Gastroesophageal sphincter (tissue), 4 donors: ENCODE measurements around the gene SOHLH1. TPM values are rescaled to one million over a fixed set of nuclear protein-coding genes. Genes with fewer than 3 reads are reported as not detected.

ENCODE experiments used
- ATAC-seq: fragments of 150-250 bp; one replicate; pipeline ENCODE4 v1.9.1; 2016; ENCODE audit warnings: mild to moderate bottlenecking, moderate library complexity
- H3K27ac ChIP-seq, 4 donors: fragments of 200-600 bp; sonication (generic) in 3 of 4; 1 replicate in 3 of 4; 2 replicates in 1 of 4; pipeline ENCODE4 v1.5.1; 2016 to 2019
- H3K27me3 ChIP-seq: fragments of 200-600 bp; sonication (generic); one replicate; pipeline ENCODE4 v1.5.1; 2019
- H3K36me3 ChIP-seq, 2 donors: fragments of 200-600 bp; sonication (generic); one replicate each; pipeline ENCODE4 v1.5.1; 2019; ENCODE audit warnings: control low read depth in 1 of 2
- H3K4me1 ChIP-seq, 3 donors: fragments of 200-600 bp; sonication (generic); 1 replicate in 2 of 3; 2 replicates in 1 of 3; pipeline ENCODE4 v1.5.1; 2016 to 2019; ENCODE audit warnings: control low read depth in 2 of 3
- H3K4me3 ChIP-seq, 2 donors: fragments of 200-600 bp; sonication (generic); one replicate each; pipeline ENCODE4 v1.5.1; 2019; ENCODE audit warnings: mild to moderate bottlenecking in 1 of 2, moderate library complexity in 1 of 2
- H3K9me3 ChIP-seq, 3 donors: fragments of 200-600 bp; sonication (generic); one replicate each; pipeline ENCODE4 v1.5.1; 2017 to 2019; ENCODE audit warnings: control low read depth in 2 of 3
- EP300 ChIP-seq: sonication (generic); formaldehyde crosslinking; IDR thresholded peaks from one replicate; pipeline ENCODE4 v1.6.1; 2017; ENCODE audit warnings: antibody characterized with exemption, mild to moderate bottlenecking
- POLR2A ChIP-seq, 2 donors: fragments of 450-650 bp; IDR thresholded peaks; one replicate each; pipeline ENCODE4 v1.6.1; 2017; ENCODE audit warnings: antibody characterized with exemption in 2 of 2, mild to moderate bottlenecking in 2 of 2, moderate library complexity in 1 of 2
- POLR2AphosphoS5 ChIP-seq: sonication (generic); formaldehyde crosslinking; IDR thresholded peaks from one replicate; pipeline ENCODE4 v1.6.1; 2017; ENCODE audit warnings: antibody characterized with exemption
- WGBS, 2 donors: methylation state at CpG; one replicate each; pipeline ENCODE4 v1.1.5; 2018; ENCODE audit warnings: low coverage in 1 of 2; 5-methylcytosine and 5-hydroxymethylcytosine counted together
- total RNA-seq, 4 donors: library from RNA; depleted of rRNA; stranded (reverse); fragments of >200 nt; gene quantifications; one replicate each; pipeline ENCODE4 v1.1.0, GENCODE V29; 2016
- TF ChIP-seq, protein P1 (sequence below), 4 experiments: fragments of 200-600 bp in 2 of 4; fragments of 450-650 bp in 2 of 4; sonication (generic) in 1 of 4; IDR thresholded peaks; one replicate each; pipeline ENCODE4 v1.5.1; 2017 to 2019; ENCODE audit warnings: antibody characterized with exemption in 4 of 4, mild to moderate bottlenecking in 2 of 4, moderate library complexity in 2 of 4

The SOHLH1 gene
- total RNA-seq, 4 donors from 2014 or later = not detected

GRCh38 chr9:135666534-135667462 lies 32.5 kb downstream of the SOHLH1 start:
- TF ChIP-seq EP300 = no peak
- no peak for TF ChIP-seq POLR2A (IDR thresholded peaks at IDR 0.05)
- no peak for TF ChIP-seq POLR2AphosphoS5
- TF ChIP-seq, protein P1, sequence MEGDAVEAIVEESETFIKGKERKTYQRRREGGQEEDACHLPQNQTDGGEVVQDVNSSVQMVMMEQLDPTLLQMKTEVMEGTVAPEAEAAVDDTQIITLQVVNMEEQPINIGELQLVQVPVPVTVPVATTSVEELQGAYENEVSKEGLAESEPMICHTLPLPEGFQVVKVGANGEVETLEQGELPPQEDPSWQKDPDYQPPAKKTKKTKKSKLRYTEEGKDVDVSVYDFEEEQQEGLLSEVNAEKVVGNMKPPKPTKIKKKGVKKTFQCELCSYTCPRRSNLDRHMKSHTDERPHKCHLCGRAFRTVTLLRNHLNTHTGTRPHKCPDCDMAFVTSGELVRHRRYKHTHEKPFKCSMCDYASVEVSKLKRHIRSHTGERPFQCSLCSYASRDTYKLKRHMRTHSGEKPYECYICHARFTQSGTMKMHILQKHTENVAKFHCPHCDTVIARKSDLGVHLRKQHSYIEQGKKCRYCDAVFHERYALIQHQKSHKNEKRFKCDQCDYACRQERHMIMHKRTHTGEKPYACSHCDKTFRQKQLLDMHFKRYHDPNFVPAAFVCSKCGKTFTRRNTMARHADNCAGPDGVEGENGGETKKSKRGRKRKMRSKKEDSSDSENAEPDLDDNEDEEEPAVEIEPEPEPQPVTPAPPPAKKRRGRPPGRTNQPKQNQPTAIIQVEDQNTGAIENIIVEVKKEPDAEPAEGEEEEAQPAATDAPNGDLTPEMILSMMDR (IDR thresholded peaks at IDR 0.05) = no peak
- Histone ChIP-seq H3K27me3 (peaks cover 79% of the 10 kb centered on the region), H3K4me3 (no peak overlapping the region), H3K27ac (no peak overlapping the region), H3K9me3 (no peaks in the 10 kb centered on the region), H3K4me1 (no peaks in the 10 kb centered on the region), H3K36me3 (no peaks in the 10 kb centered on the region)
- WGBS, 2 donors = 47 to 48% methylated on average over 8 to 11 of the region's 29 CpGs
- no peak for ATAC-seq

DNA sequence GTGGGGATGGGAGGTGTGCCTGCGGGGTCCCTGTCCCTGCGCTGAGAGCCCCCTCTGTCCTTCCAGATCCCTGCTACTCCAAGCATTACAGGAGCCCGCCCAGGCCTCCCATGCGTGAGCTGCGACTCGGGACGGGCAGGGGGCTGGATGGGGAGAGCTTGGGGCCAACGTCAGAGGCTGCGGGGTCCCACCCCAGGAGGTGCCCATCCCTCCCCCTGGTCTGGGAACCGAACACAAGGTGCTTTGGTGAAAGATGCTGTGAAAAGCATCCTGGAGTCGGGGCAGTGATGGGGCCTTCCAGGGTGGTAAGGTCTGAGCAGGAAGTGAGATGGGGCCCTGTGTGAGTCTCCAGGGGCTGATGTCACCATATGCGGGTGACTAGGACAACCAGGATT lies 33.5 kb downstream of the SOHLH1 start:
- TF ChIP-seq POLR2A (IDR thresholded peaks at IDR 0.05) = no peak
- TF ChIP-seq EP300 = no peak
- TF ChIP-seq POLR2AphosphoS5 = no peak
- TF ChIP-seq, protein P1 (IDR thresholded peaks at IDR 0.05) = no peak
- Histone ChIP-seq H3K27ac (no peak overlapping the region), H3K9me3 (no peaks in the 10 kb centered on the region), H3K4me1 (no peaks in the 10 kb centered on the region), H3K4me3 (no peak overlapping the region), H3K27me3 (peaks cover 74% of the 10 kb centered on the region), H3K36me3 (no peaks in the 10 kb centered on the region)
- ATAC-seq = no peak
- WGBS, 2 donors = 80 to 87% methylated on average over 4 to 7 of the region's 12 CpGs

DNA sequence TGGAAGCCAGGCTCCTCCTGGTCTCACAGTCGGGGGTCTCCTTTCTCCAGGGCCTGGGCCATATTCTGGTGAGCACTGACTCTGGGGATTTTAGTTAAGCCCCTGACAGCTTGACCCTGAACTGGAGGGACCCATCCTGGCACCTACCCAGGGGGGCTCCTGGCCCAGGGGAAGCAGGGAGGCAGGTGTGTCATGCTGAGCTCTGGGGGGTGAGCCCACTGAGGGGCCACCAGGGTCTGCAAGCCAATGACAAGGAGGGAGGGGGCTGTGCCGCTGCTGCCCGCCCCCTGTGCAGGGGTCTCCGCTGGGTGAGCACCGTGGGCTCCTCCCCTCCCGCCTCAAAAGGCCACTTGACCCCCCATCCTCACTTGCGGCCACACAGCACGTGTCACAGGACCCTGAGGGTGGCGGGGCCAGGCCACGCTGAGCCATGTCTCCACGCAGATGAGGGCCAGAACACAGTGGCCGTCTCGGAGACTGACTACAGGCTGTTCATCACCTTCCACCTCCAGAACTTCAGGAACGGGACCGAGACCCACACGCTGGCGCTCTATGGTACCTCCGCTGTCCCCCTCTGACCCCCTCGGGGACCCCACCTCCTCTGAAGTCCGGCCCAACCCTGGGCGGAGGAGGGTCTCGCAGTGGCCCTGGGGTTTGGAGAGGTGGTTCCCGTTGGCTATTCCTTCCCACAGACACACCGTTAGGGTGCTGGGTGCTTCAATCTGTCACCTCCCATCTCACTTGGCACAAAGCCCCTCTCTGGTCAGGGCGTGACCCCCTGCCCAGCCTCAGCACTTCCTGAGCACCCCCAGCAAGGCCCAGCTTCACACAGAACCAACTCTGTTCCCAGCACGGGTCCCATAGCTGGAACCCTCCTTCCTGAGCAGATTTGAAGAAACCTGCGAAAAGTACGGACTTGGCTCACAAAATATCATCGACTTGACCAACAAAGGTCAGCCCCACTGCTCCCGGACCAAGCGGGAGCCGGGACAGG lies 34.2 kb downstream of the SOHLH1 start:
- H3K27me3 ChIP-seq = peaks cover 70% of the 10 kb centered on the region
- H3K9me3 ChIP-seq = no peaks in the 10 kb centered on the region
- no peaks in the 10 kb centered on the region for H3K4me1 ChIP-seq
- H3K27ac ChIP-seq = no peak overlapping the region
- no peak for ATAC-seq
- no peak for TF ChIP-seq POLR2A (IDR thresholded peaks at IDR 0.05)
- WGBS, 2 donors = 73 to 80% methylated on average over 6 to 10 of the region's 32 CpGs
- H3K4me3 ChIP-seq = no peak overlapping the region
- H3K36me3 ChIP-seq = no peaks in the 10 kb centered on the region

- WGBS, 2 donors = 89 to 100% methylated on average over 1 to 7 of the region's 10 CpGs
These were observed 35.0 kb downstream of the SOHLH1 start for GRCh38 chr9:135664266-135664665.

More at GRCh38 chr9:135664266-135664665, 35.0 kb downstream of the SOHLH1 start:
- Histone ChIP-seq H3K4me1 (no peaks in the 10 kb centered on the region), H3K9me3 (no peaks in the 10 kb centered on the region), H3K4me3 (no peak overlapping the region), H3K27ac (no peak overlapping the region), H3K27me3 (peaks cover 62% of the 10 kb centered on the region), H3K36me3 (no peaks in the 10 kb centered on the region)
- ATAC-seq = no peak
- TF ChIP-seq POLR2AphosphoS5 (no peak), EP300 (no peak), POLR2A (IDR thresholded peaks at IDR 0.05) (no peak)
- TF ChIP-seq, protein P1 (IDR thresholded peaks at IDR 0.05) = no peak
